Osteoblast (primary cell): ENCODE results near the gene CDK2AP2. TPM values are rescaled to one million over a fixed set of nuclear protein-coding genes. Genes with fewer than 3 reads are reported as not detected.
"Not testable (repeated sequence)": the region's sequence is repeated elsewhere in the genome, so short reads cannot be mapped to it uniquely, and the experiment has no call there.

ENCODE experiments used
- DNase-seq: peaks from one replicate; pipeline ENCODE4 v3.0.0; 2011; ENCODE audit warnings: low spot score, mixed read lengths; ENCODE audit not compliant: insufficient read length; ENCODE audit errors: missing footprints
- H2AFZ ChIP-seq: 2 replicates; pipeline ENCODE4 v1.6.0; 2011; ENCODE audit warnings: mild to moderate bottlenecking, low read length
- H3K27ac ChIP-seq: 2 replicates; pipeline ENCODE4 v1.5.1; 2011; ENCODE audit warnings: mild to moderate bottlenecking, low read depth, low read length, moderate library complexity
- H3K27me3 ChIP-seq: 2 replicates; pipeline ENCODE4 v1.6.0; 2012; ENCODE audit warnings: mild to moderate bottlenecking, control low read depth, inconsistent platforms, low read length, moderate library complexity; ENCODE audit not compliant: insufficient read depth
- H3K36me3 ChIP-seq: 2 replicates; pipeline ENCODE4 v1.5.1; 2011; ENCODE audit warnings: mild to moderate bottlenecking, low read length, control low read depth, moderate library complexity; ENCODE audit not compliant: insufficient read depth
- H3K4me1 ChIP-seq: 2 replicates; pipeline ENCODE4 v1.5.1; 2011; ENCODE audit warnings: mild to moderate bottlenecking, low read length, control low read depth, moderate library complexity; ENCODE audit not compliant: insufficient read depth
- H3K4me2 ChIP-seq: 2 replicates; pipeline ENCODE4 v1.6.0; 2011; ENCODE audit warnings: mild to moderate bottlenecking, low read length; ENCODE audit not compliant: insufficient read depth
- H3K4me3 ChIP-seq: fragments of 200-600 bp; sonication (generic); 3 replicates; pipeline ENCODE4 v1.5.1; 2012; ENCODE audit warnings: mild to moderate bottlenecking, low read length, inconsistent platforms; ENCODE audit not compliant: insufficient read depth
- H3K79me2 ChIP-seq: 2 replicates; pipeline ENCODE4 v1.6.0; 2012; ENCODE audit warnings: mild to moderate bottlenecking, low read length, control low read depth, inconsistent platforms; ENCODE audit not compliant: insufficient read depth
- H3K9me3 ChIP-seq: 2 replicates; pipeline ENCODE4 v1.5.1; 2011; ENCODE audit warnings: low read depth, low read length, control low read depth
- H4K20me1 ChIP-seq: 2 replicates; pipeline ENCODE4 v1.6.0; 2012; ENCODE audit warnings: mild to moderate bottlenecking, low read length, control low read depth; ENCODE audit not compliant: insufficient read depth
- total RNA-seq: library from RNA; depleted of rRNA; stranded (reverse); fragments of >200 nt; gene quantifications from 2 replicates; pipeline ENCODE4 v1.2.3, GENCODE V29; 2012
- TF ChIP-seq, protein P1 (sequence below): IDR thresholded peaks from 2 replicates; pipeline ENCODE4 v1.5.1; 2011; ENCODE audit warnings: mild to moderate bottlenecking, low read depth, low read length, moderate library complexity; ENCODE audit errors: extremely low read depth

The CDK2AP2 gene
- total RNA-seq, 1 donor: 6.2 TPM

DNA sequence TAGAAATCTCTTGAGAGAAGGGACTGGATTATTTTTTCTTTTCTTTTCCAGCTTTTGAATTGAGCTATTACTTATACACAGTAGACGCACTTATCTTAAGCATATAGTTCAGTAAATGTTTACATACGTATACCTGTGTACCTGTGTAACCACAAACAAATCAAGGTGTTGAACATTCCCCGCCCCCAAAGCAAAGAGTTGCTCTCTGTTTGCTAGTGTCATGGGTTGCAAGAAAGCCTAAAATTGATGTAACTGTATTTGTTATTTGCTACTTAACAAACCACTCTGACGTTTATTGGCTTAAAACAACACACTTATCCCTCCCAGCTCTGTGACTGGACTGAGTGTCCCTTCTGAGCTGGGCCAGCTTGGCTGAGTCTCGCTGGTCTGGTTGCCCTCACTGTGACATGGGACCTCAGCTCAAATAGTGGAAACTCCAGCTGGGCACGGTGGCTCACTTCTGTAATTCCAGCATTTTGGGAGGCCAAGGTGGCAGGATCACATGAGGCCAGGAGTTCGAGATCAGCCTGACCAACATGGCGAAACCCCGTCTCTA lies 40.7 kb upstream of the CDK2AP2 start:
- Histone ChIP-seq H3K79me2 (no peaks in the 10 kb centered on the region), H3K4me3 (no peak overlapping the region), H3K36me3 (no peaks in the 10 kb centered on the region), H2AFZ (no peak overlapping the region), H3K4me1 (no peaks in the 10 kb centered on the region), H3K4me2 (no peak overlapping the region), H3K27ac (no peak overlapping the region), H3K27me3 (peaks cover 3% of the 10 kb centered on the region), H3K9me3 (peaks cover 5% of the 10 kb centered on the region), H4K20me1 (no peaks in the 10 kb centered on the region)
- TF ChIP-seq, protein P1, sequence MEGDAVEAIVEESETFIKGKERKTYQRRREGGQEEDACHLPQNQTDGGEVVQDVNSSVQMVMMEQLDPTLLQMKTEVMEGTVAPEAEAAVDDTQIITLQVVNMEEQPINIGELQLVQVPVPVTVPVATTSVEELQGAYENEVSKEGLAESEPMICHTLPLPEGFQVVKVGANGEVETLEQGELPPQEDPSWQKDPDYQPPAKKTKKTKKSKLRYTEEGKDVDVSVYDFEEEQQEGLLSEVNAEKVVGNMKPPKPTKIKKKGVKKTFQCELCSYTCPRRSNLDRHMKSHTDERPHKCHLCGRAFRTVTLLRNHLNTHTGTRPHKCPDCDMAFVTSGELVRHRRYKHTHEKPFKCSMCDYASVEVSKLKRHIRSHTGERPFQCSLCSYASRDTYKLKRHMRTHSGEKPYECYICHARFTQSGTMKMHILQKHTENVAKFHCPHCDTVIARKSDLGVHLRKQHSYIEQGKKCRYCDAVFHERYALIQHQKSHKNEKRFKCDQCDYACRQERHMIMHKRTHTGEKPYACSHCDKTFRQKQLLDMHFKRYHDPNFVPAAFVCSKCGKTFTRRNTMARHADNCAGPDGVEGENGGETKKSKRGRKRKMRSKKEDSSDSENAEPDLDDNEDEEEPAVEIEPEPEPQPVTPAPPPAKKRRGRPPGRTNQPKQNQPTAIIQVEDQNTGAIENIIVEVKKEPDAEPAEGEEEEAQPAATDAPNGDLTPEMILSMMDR: no peak
- DNase-seq: no peak

DNA sequence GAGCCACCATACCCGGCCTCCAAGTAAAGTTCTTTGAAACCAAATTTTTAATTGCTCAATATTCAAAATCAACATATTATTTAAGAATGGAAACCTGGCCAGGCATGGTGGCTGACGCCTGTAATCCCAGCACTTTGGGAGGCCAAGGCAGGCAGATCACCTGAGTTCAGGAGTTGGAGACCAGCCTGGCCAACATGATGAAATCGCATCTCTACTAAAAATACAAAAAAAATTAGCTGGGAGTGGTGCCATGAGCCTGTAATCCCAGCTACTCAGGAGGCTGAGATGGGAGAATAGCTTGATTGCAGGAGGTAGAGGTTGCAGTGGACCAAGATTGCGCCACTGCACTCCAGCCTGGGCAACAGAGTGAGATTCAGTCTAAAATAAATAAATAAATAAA lies 40.1 kb upstream of the CDK2AP2 start:
- H3K9me3 ChIP-seq, H2AFZ ChIP-seq, H3K4me1 ChIP-seq, H3K36me3 ChIP-seq, H3K79me2 ChIP-seq, H3K27ac ChIP-seq, H3K27me3 ChIP-seq, H4K20me1 ChIP-seq, DNase-seq, H3K4me2 ChIP-seq, H3K4me3 ChIP-seq: not testable (repeated sequence)

- Histone ChIP-seq H3K4me3 (no peak overlapping the region), H3K27ac (no peak overlapping the region), H3K4me1 (no peaks in the 10 kb centered on the region), H3K9me3 (no peaks in the 10 kb centered on the region), H2AFZ (no peak overlapping the region), H3K79me2 (no peaks in the 10 kb centered on the region), H3K36me3 (no peaks in the 10 kb centered on the region), H4K20me1 (no peaks in the 10 kb centered on the region), H3K4me2 (no peak overlapping the region), H3K27me3 (peaks cover 3% of the 10 kb centered on the region)
- TF ChIP-seq, protein P1: no peak
- peak; percentile 29 for DNase-seq
Measured at GRCh38 chr11:67545280-67545679, 37.3 kb upstream of the CDK2AP2 start.

GRCh38 chr11:67544616-67545242 lies 36.8 kb upstream of the CDK2AP2 start:
- Histone ChIP-seq H3K36me3 (no peaks in the 10 kb centered on the region), H3K27me3 (peaks cover 3% of the 10 kb centered on the region), H2AFZ (no peak overlapping the region), H3K79me2 (no peaks in the 10 kb centered on the region), H3K4me2 (no peak overlapping the region), H3K4me1 (no peaks in the 10 kb centered on the region), H3K9me3 (no peaks in the 10 kb centered on the region), H3K27ac (no peak overlapping the region), H4K20me1 (no peaks in the 10 kb centered on the region), H3K4me3 (no peak overlapping the region)
- TF ChIP-seq, protein P1: no peak
- DNase-seq: no peak
